Loucy (cell line): ENCODE results near the gene MAML3.
"Not testable (repeated sequence)": the region's sequence is repeated elsewhere in the genome, so short reads cannot be mapped to it uniquely, and the experiment has no call there.

Experiments used
- H2AFZ ChIP-seq: fragments of 200-600 bp; sonication (generic); 2 replicates; pipeline ENCODE4 v1.6.0; 2016; ENCODE audit warnings: antibody characterized with exemption, mild to moderate bottlenecking, low read length, moderate library complexity
- H3F3A ChIP-seq: fragments of 200-600 bp; 2 replicates; pipeline ENCODE4 v1.6.0; 2016; ENCODE audit warnings: antibody characterized with exemption, low read depth, mild to moderate bottlenecking
- H3K27me3 ChIP-seq: fragments of 200-600 bp; sonication (generic); 2 replicates; pipeline ENCODE4 v1.6.1; 2014; ENCODE audit warnings: low read length, mild to moderate bottlenecking; ENCODE audit not compliant: insufficient read depth, poor library complexity, severe bottlenecking
- H3K36me3 ChIP-seq: fragments of 200-600 bp; sonication (generic); 2 replicates; pipeline ENCODE4 v1.6.1; 2016; ENCODE audit warnings: low read length; ENCODE audit not compliant: insufficient read depth
- H3K4me1 ChIP-seq: fragments of 200-600 bp; sonication (generic); 2 replicates; pipeline ENCODE4 v1.5.1; 2014; ENCODE audit warnings: low read length, mild to moderate bottlenecking; ENCODE audit not compliant: insufficient read depth, poor library complexity, severe bottlenecking
- H3K4me2 ChIP-seq: fragments of 200-600 bp; sonication (generic); 2 replicates; pipeline ENCODE4 v1.6.0; 2014; ENCODE audit warnings: antibody characterized with exemption, low read length, low read depth, mild to moderate bottlenecking; ENCODE audit not compliant: poor library complexity, severe bottlenecking
- H3K4me3 ChIP-seq: fragments of 200-600 bp; sonication (generic); 2 replicates; pipeline ENCODE4 v1.5.1; 2014; ENCODE audit warnings: low read length, mild to moderate bottlenecking, mixed read lengths; ENCODE audit not compliant: poor library complexity, severe bottlenecking
- H3K79me2 ChIP-seq: fragments of 200-600 bp; sonication (generic); 2 replicates; pipeline ENCODE4 v1.6.1; 2014; ENCODE audit warnings: low read length; ENCODE audit not compliant: insufficient read depth
- H3K9ac ChIP-seq: fragments of 200-600 bp; sonication (generic); 2 replicates; pipeline ENCODE4 v1.6.0; 2014; ENCODE audit warnings: mild to moderate bottlenecking, low read depth, low read length, moderate library complexity; ENCODE audit not compliant: poor library complexity, severe bottlenecking
- H3K9me2 ChIP-seq: fragments of 200-600 bp; sonication (generic); replicated peaks from 2 replicates; pipeline ENCODE4 v1.6.1; 2016; ENCODE audit warnings: low read depth, low read length, mixed read lengths
- H3K9me3 ChIP-seq: fragments of 200-600 bp; sonication (generic); 2 replicates; pipeline ENCODE4 v1.6.1; 2014; ENCODE audit warnings: mild to moderate bottlenecking, antibody characterized with exemption, low read length, low read depth; ENCODE audit not compliant: insufficient read depth
- H4K20me1 ChIP-seq: fragments of 200-600 bp; sonication (generic); 2 replicates; pipeline ENCODE4 v1.6.0; 2014; ENCODE audit warnings: antibody characterized with exemption, low read length, mild to moderate bottlenecking; ENCODE audit not compliant: insufficient read depth, poor library complexity, severe bottlenecking
- CTCF ChIP-seq: fragments of 200-600 bp; sonication (generic); conservative IDR thresholded peaks from 2 replicates; pipeline ENCODE4 v1.5.1; 2014; ENCODE audit warnings: mild to moderate bottlenecking, antibody characterized with exemption, low read length
- EZH2phosphoT487 ChIP-seq: fragments of 200-600 bp; IDR thresholded peaks from 2 replicates; pipeline ENCODE4 v1.6.1; 2018; ENCODE audit warnings: antibody characterized with exemption, mild to moderate bottlenecking, moderate library complexity, borderline replicate concordance

MAML3 gene

GRCh38 chr4:139698167-139698925, 455.6 kb downstream of the MAML3 start:
- not testable (repeated sequence) for H3K4me3 ChIP-seq, H3K27me3 ChIP-seq, H3K9me3 ChIP-seq, H2AFZ ChIP-seq, H4K20me1 ChIP-seq, H3K4me2 ChIP-seq, H3K79me2 ChIP-seq, H3K4me1 ChIP-seq, H3K9ac ChIP-seq, H3K9me2 ChIP-seq, H3F3A ChIP-seq
- H3K36me3 ChIP-seq: peaks cover 60% of the 10 kb centered on the region
- TF ChIP-seq CTCF: peak; percentile 40

GRCh38 chr4:139696491-139696890, 457.5 kb downstream of the MAML3 start:
- Histone ChIP-seq H2AFZ (no peak overlapping the region), H3K4me3 (no peak overlapping the region), H3K27me3 (no peaks in the 10 kb centered on the region), H3K9me3 (no peaks in the 10 kb centered on the region), H3K4me1 (no peaks in the 10 kb centered on the region), H3F3A (no peaks in the 10 kb centered on the region), H3K9me2 (no peaks in the 10 kb centered on the region), H3K4me2 (no peak overlapping the region), H3K36me3 (peaks cover 55% of the 10 kb centered on the region), H3K79me2 (peaks cover 16% of the 10 kb centered on the region; the same call in 1 of the 2 replicates), H4K20me1 (peaks cover 11% of the 10 kb centered on the region), H3K9ac (no peak overlapping the region)
- TF ChIP-seq EZH2phosphoT487 (no peak), CTCF (no peak)

- Histone ChIP-seq H3K36me3 (peaks cover 45% of the 10 kb centered on the region), H3F3A (no peaks in the 10 kb centered on the region), H3K27me3 (no peaks in the 10 kb centered on the region), H3K4me3 (no peak overlapping the region), H2AFZ (no peak overlapping the region), H3K9ac (no peak overlapping the region), H4K20me1 (peaks cover 11% of the 10 kb centered on the region), H3K4me1 (no peaks in the 10 kb centered on the region), H3K79me2 (peaks cover 22% of the 10 kb centered on the region; the same call in 1 of the 2 replicates), H3K9me2 (no peaks in the 10 kb centered on the region), H3K4me2 (no peak overlapping the region), H3K9me3 (no peaks in the 10 kb centered on the region)
- no peak for TF ChIP-seq EZH2phosphoT487
- TF ChIP-seq CTCF: no peak
Observed at GRCh38 chr4:139694522-139695107, 459.4 kb downstream of the MAML3 start.
